Ishikawa (cell line): Measurements from ENCODE around the gene SYNPR.

ENCODE experiments used
- EGR1 ChIP-seq: IDR thresholded peaks from 2 replicates; pipeline ENCODE4 v1.6.1; 2012
- FOXM1 ChIP-seq: IDR thresholded peaks from 2 replicates; pipeline ENCODE4 v1.6.1; 2012; ENCODE audit warnings: low read depth, borderline replicate concordance
- NFIC ChIP-seq: IDR thresholded peaks from 2 replicates; pipeline ENCODE4 v1.6.1; 2012
- YY1 ChIP-seq: IDR thresholded peaks from 2 replicates; pipeline ENCODE4 v1.6.1; 2012; ENCODE audit warnings: low read depth

- TF ChIP-seq EGR1: no peak
- TF ChIP-seq YY1: no peak
- TF ChIP-seq NFIC: no peak
- no peak for TF ChIP-seq FOXM1
Observed at GRCh38 chr3:63470745-63471144, 192.6 kb downstream of the SYNPR start.
